CD14-positive monocyte (primary cell): ENCODE data around the gene NDRG4. TPM values are rescaled to one million over a fixed set of nuclear protein-coding genes. Genes with fewer than 3 reads are reported as not detected.

Source experiments
- DNase-seq, 3 donors: peaks; one replicate each; pipeline ENCODE4 v3.0.0-alpha.2; 2011 to 2022
- H2AFZ ChIP-seq: 2 replicates; pipeline ENCODE4 v1.6.0; 2012; ENCODE audit warnings: mild to moderate bottlenecking, low read depth, low read length, inconsistent platforms; ENCODE audit not compliant: insufficient read depth, poor library complexity, severe bottlenecking
- H3K27ac ChIP-seq, 2 donors: 1 replicate in 1 of 2; 2 replicates in 1 of 2; pipeline ENCODE4 v1.5.1; 2012 to 2013; ENCODE audit warnings: low read length in 2 of 2, control low read depth in 1 of 2, inconsistent platforms in 1 of 2, low read depth in 1 of 2, mild to moderate bottlenecking in 1 of 2
- H3K27me3 ChIP-seq, 2 donors: one replicate each; pipeline versions ENCODE4 v1.6.0 to v1.6.1; 2011 to 2013; ENCODE audit warnings: low read length in 2 of 2; ENCODE audit not compliant: control insufficient read depth in 2 of 2, insufficient read depth in 2 of 2
- H3K36me3 ChIP-seq, 2 donors: replicated peaks in 1 of 2; 1 replicate in 1 of 2; 2 replicates in 1 of 2; pipeline versions ENCODE4 v1.5.1 to v1.6.1; 2012 to 2013; ENCODE audit warnings: low read length in 2 of 2, control low read depth in 1 of 2, inconsistent platforms in 1 of 2, mild to moderate bottlenecking in 1 of 2; ENCODE audit not compliant: insufficient read depth in 2 of 2, control insufficient read depth in 1 of 2
- H3K4me1 ChIP-seq, 2 donors: 1 replicate in 1 of 2; 2 replicates in 1 of 2; pipeline versions ENCODE4 v1.5.1 to v1.6.1; 2012 to 2013; ENCODE audit warnings: low read length in 2 of 2, control low read depth in 1 of 2, inconsistent platforms in 1 of 2, mild to moderate bottlenecking in 1 of 2, moderate library complexity in 1 of 2; ENCODE audit not compliant: insufficient read depth in 2 of 2, control insufficient read depth in 1 of 2
- H3K4me2 ChIP-seq: replicated peaks from 2 replicates; pipeline ENCODE3; 2012; ENCODE audit warnings: low read length, moderate library complexity, mild to moderate bottlenecking; ENCODE audit not compliant: poor library complexity, severe bottlenecking; ENCODE audit errors: extremely low read depth
- H3K4me3 ChIP-seq, 3 experiments: fragments of 200-600 bp in 1 of 3; sonication (generic) in 1 of 3; replicated peaks in 1 of 3; 1 replicate in 2 of 3; 2 replicates in 1 of 3; pipeline ENCODE4 v1.5.1; 2011 to 2013; ENCODE audit warnings: low read length in 3 of 3, mild to moderate bottlenecking in 3 of 3, control low read depth in 2 of 3, low read depth in 2 of 3, inconsistent platforms in 1 of 3, moderate library complexity in 1 of 3
- H3K79me2 ChIP-seq: 2 replicates; pipeline ENCODE4 v1.6.0; 2012; ENCODE audit warnings: mild to moderate bottlenecking, control low read depth, inconsistent platforms, low read length, moderate library complexity; ENCODE audit not compliant: insufficient read depth
- H3K9ac ChIP-seq: 2 replicates; pipeline ENCODE4 v1.6.0; 2017; ENCODE audit warnings: low read length, mild to moderate bottlenecking; ENCODE audit not compliant: insufficient read depth, poor library complexity, severe bottlenecking
- H3K9me3 ChIP-seq, 2 donors: replicated peaks in 1 of 2; 1 replicate in 1 of 2; 2 replicates in 1 of 2; pipeline versions ENCODE4 v1.5.1 to v1.6.1; 2012 to 2013; ENCODE audit warnings: low read length in 2 of 2, control low read depth in 1 of 2; ENCODE audit not compliant: control insufficient read depth in 1 of 2, insufficient read depth in 1 of 2
- H4K20me1 ChIP-seq: 2 replicates; pipeline ENCODE4 v1.6.0; 2012; ENCODE audit warnings: mild to moderate bottlenecking, low read length, control low read depth, moderate library complexity; ENCODE audit not compliant: insufficient read depth
- H3K27ac Mint-ChIP-seq, 7 donors: one replicate each; pipeline ENCODE4 v1.8.0; 2020; ENCODE audit warnings: mild to moderate bottlenecking in 7 of 7, mixed read lengths in 7 of 7, moderate library complexity in 6 of 7, inconsistent platforms in 2 of 7
- H3K27me3 Mint-ChIP-seq, 3 donors: one replicate each; pipeline ENCODE4 v1.8.0; 2021 to 2022; ENCODE audit warnings: low read depth in 3 of 3, mild to moderate bottlenecking in 3 of 3, mixed read lengths in 3 of 3, moderate library complexity in 3 of 3, inconsistent platforms in 1 of 3
- H3K36me3 Mint-ChIP-seq, 2 donors: one replicate each; pipeline ENCODE4 v1.8.0; 2020; ENCODE audit warnings: mixed read lengths in 2 of 2, inconsistent platforms in 1 of 2, mild to moderate bottlenecking in 1 of 2
- H3K4me1 Mint-ChIP-seq: one replicate; pipeline ENCODE4 v1.8.0; 2020; ENCODE audit warnings: mild to moderate bottlenecking, mixed read lengths
- H3K4me3 Mint-ChIP-seq, 2 donors: one replicate each; pipeline ENCODE4 v1.8.0; 2020; ENCODE audit warnings: mild to moderate bottlenecking in 2 of 2, mixed read lengths in 2 of 2, moderate library complexity in 1 of 2
- H3K9me3 Mint-ChIP-seq, 7 donors: one replicate each; pipeline ENCODE4 v1.8.0; 2020 to 2022; ENCODE audit warnings: mixed read lengths in 7 of 7, mild to moderate bottlenecking in 6 of 7, moderate library complexity in 6 of 7, inconsistent platforms in 2 of 7
- CTCF ChIP-seq: fragments of 200-600 bp; IDR thresholded peaks from one replicate; pipeline ENCODE4 v1.8.0; 2022; ENCODE audit warnings: antibody characterized with exemption, mild to moderate bottlenecking
- WGBS: methylation state at CpG from one replicate; pipeline ENCODE4 v1.1.5; 2013; ENCODE audit warnings: missing lambda C conversion rate; ENCODE audit not compliant: insufficient coverage; 5-methylcytosine and 5-hydroxymethylcytosine counted together
- intact Hi-C, 2 donors: fragments of 100-400 bp; cut with micrococcal nuclease; formaldehyde crosslinking; loops; one replicate each; pipeline versions ENCODE4 v1.15.0 to v1.15.1; 2023
- polyA plus RNA-seq, 3 donors: library from polyadenylated mRNA; depleted of rRNA in 1 of 3; unstranded in 2 of 3; stranded (reverse) in 1 of 3; fragments of 300-500 nt in 2 of 3; fragments of >200 nt in 1 of 3; fragmentation: Illumina TruSeq in 2 of 3; gene quantifications; 1 replicate in 2 of 3; 2 replicates in 1 of 3; pipeline ENCODE4 v1.2.3, GENCODE V29; 2012 to 2021

The NDRG4 gene
- polyA plus RNA-seq, 3 donors, result not detected

GRCh38 chr16:58532414-58532813 is 32.5 kb downstream of the NDRG4 start:
- intact Hi-C loops, result loop anchor here in 1 of 2 donors (5.0 kb wide), 1 partner anchor 40 kb away; no protein-coding TSS in a partner anchor
- WGBS, result 100% methylated on average over 3 of the region's 3 CpGs
- Histone ChIP-seq H3K9ac (no peak overlapping the region), H3K36me3 (peaks cover 96 to 100% of the 10 kb centered on the region in 2 donors), H4K20me1 (peaks cover 39% of the 10 kb centered on the region), H2AFZ (no peak overlapping the region), H3K27ac (no peak overlapping the region), H3K4me2 (no peak overlapping the region), H3K27me3 (no peaks in the 10 kb centered on the region), H3K9me3 (no peaks in the 10 kb centered on the region), H3K79me2 (no peaks in the 10 kb centered on the region), H3K4me1 (no peaks in the 10 kb centered on the region), H3K4me3 (no peak overlapping the region)
- no peaks in the 10 kb centered on the region for H3K27me3 Mint-ChIP-seq
- TF ChIP-seq CTCF, result no peak
- H3K27ac Mint-ChIP-seq, result no peak overlapping the region
- no peaks in the 10 kb centered on the region for H3K4me1 Mint-ChIP-seq
- no peak overlapping the region for H3K4me3 Mint-ChIP-seq
- H3K36me3 Mint-ChIP-seq, result peaks cover 86 to 99% of the 10 kb centered on the region in 2 donors
- no peak for DNase-seq
- no peaks in the 10 kb centered on the region for H3K9me3 Mint-ChIP-seq

GRCh38 chr16:58533751-58534470 is 34.0 kb downstream of the NDRG4 start:
- H3K4me1 ChIP-seq, result no peaks in the 10 kb centered on the region
- Mint-ChIP-seq H3K27ac (peak overlapping the region in 1 of 7 donors; percentile 46), H3K36me3 (peaks cover 89 to 98% of the 10 kb centered on the region in 2 donors), H3K4me1 (no peaks in the 10 kb centered on the region), H3K9me3 (no peaks in the 10 kb centered on the region), H3K27me3 (no peaks in the 10 kb centered on the region), H3K4me3 (no peak overlapping the region)
- no peaks in the 10 kb centered on the region for H3K79me2 ChIP-seq
- peaks cover 96 to 100% of the 10 kb centered on the region in 2 donors for H3K36me3 ChIP-seq
- no peak for DNase-seq
- H3K4me2 ChIP-seq, result no peak overlapping the region
- H4K20me1 ChIP-seq, result peaks cover 40% of the 10 kb centered on the region
- H3K9ac ChIP-seq, result no peak overlapping the region
- H2AFZ ChIP-seq, result no peak overlapping the region
- no peak overlapping the region for H3K4me3 ChIP-seq
- no peaks in the 10 kb centered on the region for H3K9me3 ChIP-seq
- no peak for TF ChIP-seq CTCF
- H3K27me3 ChIP-seq, result no peaks in the 10 kb centered on the region
- no peak overlapping the region for H3K27ac ChIP-seq
- WGBS, result 94% methylated on average over 8 of the region's 14 CpGs
- intact Hi-C loops, result loop anchor here in 1 of 2 donors (5.0 kb wide), 1 partner anchor 38 kb away; no protein-coding TSS in a partner anchor
